GM21619 (cell line): ENCODE measurements around the gene HEATR5A.
A peak's percentile ranks its signal among the peaks of the same experiment; 100 is the strongest.
"Not testable (repeated sequence)": the region's sequence is repeated elsewhere in the genome, so short reads cannot be mapped to it uniquely, and the experiment has no call there.

ENCODE experiments used
- ATAC-seq: cut with Tn5 transposase; IDR thresholded peaks from one replicate; pipeline ENCODE4 v1.9.1; 2021; ENCODE audit not compliant: unreplicated experiment

Gene HEATR5A

GRCh38 chr14:31331395-31331794 is 89.0 kb downstream of the HEATR5A start:
- ATAC-seq, result not testable (repeated sequence)

- ATAC-seq, result not testable (repeated sequence)
Observed at GRCh38 chr14:31329876-31330521, 90.4 kb downstream of the HEATR5A start.

- no peak for ATAC-seq
Observed at GRCh38 chr14:31326111-31326510, 94.2 kb downstream of the HEATR5A start.

GRCh38 chr14:31323419-31323818 is 96.9 kb downstream of the HEATR5A start:
- ATAC-seq, result no peak

GRCh38 chr14:31320922-31321766 is 99.2 kb downstream of the HEATR5A start:
- ATAC-seq, result no peak

GRCh38 chr14:31320216-31320615 is 100.1 kb downstream of the HEATR5A start:
- no peak for ATAC-seq

- ATAC-seq, result no peak
Observed at GRCh38 chr14:31319701-31320100, 100.6 kb downstream of the HEATR5A start.

GRCh38 chr14:31312934-31313333 is 107.4 kb downstream of the HEATR5A start:
- no peak for ATAC-seq

- ATAC-seq, result not testable (repeated sequence)
Observed at GRCh38 chr14:31312370-31312769, 108.0 kb downstream of the HEATR5A start.

GRCh38 chr14:31307618-31308017 is 112.7 kb downstream of the HEATR5A start:
- no peak for ATAC-seq

GRCh38 chr14:31307198-31307597 is 113.2 kb downstream of the HEATR5A start:
- no peak for ATAC-seq

GRCh38 chr14:31303654-31304053 is 116.7 kb downstream of the HEATR5A start:
- ATAC-seq, result no peak

- ATAC-seq, result no peak
Observed at GRCh38 chr14:31300883-31301282, 119.5 kb downstream of the HEATR5A start.

GRCh38 chr14:31300296-31300695 is 120.1 kb downstream of the HEATR5A start:
- ATAC-seq, result no peak

- ATAC-seq, result peak; percentile 80
Observed at GRCh38 chr14:31297701-31298344, 122.5 kb downstream of the HEATR5A start.

- no peak for ATAC-seq
Observed at GRCh38 chr14:31297112-31297511, 123.2 kb downstream of the HEATR5A start.

GRCh38 chr14:31294746-31295405 is 125.5 kb downstream of the HEATR5A start:
- no peak for ATAC-seq

- ATAC-seq, result no peak
Observed at GRCh38 chr14:31292937-31293616, 127.3 kb downstream of the HEATR5A start.

- no peak for ATAC-seq
Observed at GRCh38 chr14:31291210-31291609, 129.1 kb downstream of the HEATR5A start.

- no peak for ATAC-seq
Observed at GRCh38 chr14:31287294-31287972, 132.9 kb downstream of the HEATR5A start.
